ENCODE results near the gene L3MBTL4.

Gene L3MBTL4

DNA sequence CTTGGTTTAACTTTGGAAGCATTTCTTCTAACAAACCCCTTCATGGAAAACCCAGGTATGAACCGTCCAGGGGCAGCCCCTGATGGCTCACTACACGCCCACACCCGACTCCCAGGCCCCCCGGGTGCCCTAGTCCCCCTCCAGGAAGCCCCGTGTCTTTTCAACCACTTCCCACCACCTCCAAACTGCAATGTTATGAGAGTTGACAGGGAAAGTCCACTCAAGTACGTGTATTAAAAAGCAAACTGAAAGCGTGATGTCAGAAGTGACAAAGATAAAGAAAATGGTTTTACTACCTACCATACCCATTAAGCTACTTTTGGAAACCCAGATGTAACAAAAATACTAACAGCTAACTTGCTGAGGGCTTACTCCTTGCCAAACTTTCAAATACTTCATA is 51.5 kb downstream of the L3MBTL4 start:
- no peak for DNase-seq

- DNase-seq: no peak
These were observed 52.1 kb downstream of the L3MBTL4 start for GRCh38 chr18:6362559-6363129.

- no peak for DNase-seq
These were observed 57.0 kb downstream of the L3MBTL4 start for GRCh38 chr18:6357668-6358067.

DNA sequence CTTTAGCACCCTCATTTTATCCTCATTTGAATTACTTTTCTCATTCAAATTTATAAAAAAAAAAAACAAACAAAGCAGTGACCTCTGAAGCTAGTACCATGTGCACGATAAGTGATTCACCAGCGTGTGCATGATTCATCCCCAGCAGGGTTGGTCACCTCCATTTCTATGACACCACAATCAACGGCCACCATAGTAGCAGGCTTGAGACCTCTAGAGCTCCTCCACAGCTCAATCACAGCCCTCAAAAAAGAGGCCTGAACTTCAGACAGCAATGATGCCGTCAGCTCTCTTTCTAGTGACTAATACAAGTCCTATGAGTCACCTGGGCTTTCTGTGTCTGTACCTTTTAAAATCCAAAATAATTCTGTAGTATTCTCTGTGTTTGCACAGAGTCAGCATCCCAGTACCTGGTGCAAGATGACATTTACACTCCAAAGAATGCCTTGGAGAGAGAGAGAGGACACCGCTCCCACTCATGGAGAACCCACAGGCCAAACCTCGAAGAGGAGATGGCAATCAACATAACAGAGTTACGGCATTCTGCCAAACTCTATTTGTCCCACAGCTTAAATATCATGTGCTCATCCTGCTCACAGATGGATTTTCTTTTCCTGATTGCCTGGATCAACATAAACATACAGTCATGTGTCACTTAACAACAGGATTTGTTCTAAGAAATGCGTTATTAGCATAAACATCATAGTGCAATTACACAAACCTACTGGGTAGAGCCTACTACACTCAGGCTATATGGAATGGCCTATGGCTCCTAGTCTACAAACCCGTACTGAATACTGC is 58.7 kb downstream of the L3MBTL4 start:
- DNase-seq: no peak

DNA sequence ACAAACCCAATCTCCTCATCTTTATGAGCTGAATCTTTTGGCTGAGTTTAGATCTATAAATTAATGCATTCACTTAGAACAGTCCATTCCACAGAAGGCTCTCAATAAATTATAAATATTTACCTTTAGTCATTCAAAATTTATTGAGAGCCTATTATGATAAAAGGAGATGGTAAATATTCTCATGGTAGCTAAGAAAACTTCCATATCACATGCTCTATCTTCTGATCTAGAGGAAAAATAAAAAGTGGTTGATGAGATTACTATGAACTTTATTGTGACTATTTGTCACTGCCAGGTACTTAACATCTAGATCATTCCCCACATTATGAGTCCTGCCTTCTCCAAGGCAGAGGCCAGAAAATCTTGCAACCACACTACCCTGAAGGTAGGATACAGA is 62.4 kb downstream of the L3MBTL4 start:
- DNase-seq: no peak

GRCh38 chr18:6342990-6343389 is 71.7 kb downstream of the L3MBTL4 start:
- no peak for DNase-seq

DNA sequence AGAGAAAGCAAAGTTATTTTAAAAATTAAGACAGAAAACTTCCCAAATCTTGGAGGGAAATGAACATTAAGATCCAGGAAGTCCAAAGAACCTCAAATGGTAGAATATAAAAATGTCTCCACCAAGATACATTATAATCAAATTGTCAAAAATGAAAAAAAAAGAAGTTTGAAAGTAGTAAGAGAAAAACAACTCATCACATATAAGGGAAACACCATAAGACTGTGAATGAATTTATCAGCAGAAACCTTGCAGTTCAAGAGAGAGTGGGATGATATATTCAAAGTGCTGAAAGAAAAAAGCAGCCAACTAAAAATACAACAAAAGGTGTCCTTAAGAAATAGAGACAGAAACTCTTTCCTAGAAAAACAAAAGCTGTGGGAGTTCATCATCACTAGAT is 73.0 kb downstream of the L3MBTL4 start:
- DNase-seq: no peak

GRCh38 chr18:6341303-6341702 is 73.4 kb downstream of the L3MBTL4 start:
- no peak for DNase-seq

- no peak for DNase-seq
These were observed 74.6 kb downstream of the L3MBTL4 start for GRCh38 chr18:6340121-6340520.

- DNase-seq: no peak
These were observed 78.5 kb downstream of the L3MBTL4 start for GRCh38 chr18:6336239-6336638.

DNA sequence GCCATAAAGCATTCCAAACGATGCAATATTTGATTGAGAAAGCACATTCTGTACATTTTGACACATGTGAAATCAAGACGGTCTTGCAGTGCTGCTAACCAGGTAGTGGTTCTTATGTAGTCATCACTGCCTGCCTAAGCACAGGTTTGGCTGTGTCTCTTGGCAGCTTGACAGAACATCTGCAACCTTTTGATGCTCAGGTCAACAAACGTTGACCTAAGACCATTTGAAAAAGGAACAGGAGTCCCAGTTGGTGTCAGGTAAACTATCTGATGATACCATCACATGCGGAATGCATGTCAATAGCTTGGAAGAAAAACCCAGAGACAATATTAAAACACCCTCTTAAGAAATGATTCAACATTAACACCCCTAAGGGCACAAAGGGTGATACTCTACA is 80.7 kb downstream of the L3MBTL4 start:
- DNase-seq: no peak

DNA sequence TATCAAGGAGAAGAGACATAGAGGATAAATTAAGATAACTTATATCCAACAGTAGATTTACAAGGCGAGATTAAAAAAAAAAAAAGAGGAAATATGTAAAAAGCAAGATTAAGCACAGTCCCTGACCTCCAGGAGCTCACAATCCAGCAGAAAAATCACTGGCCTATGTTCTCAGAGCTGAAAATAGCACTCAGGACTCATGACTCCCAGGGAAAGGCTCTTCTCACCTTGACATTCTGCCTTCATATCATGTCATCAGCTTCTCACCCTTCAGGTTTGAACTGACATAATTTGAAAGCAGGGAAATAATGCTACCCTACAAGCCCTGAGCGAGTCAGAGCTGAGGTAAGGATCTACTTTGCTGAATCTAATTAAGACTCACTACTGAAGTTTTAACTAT is 82.8 kb downstream of the L3MBTL4 start:
- no peak for DNase-seq

DNA sequence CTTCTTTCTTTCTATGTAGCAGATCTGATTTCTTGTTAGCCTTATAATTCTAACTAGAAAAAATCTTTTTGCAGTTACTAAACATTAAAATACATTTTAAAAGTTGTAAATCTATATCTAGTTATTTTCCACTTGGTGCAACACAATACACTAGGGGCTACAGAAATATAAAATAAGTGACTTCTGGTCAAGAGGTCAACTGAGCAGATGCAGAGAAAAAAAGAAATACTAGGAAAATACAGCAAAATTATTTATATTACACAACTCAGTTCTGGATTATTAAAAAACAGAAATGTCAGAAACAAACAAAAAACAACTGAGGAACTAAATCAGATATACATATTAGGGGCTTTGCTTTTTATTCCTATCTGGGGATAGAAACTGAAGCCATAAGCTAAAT is 83.9 kb downstream of the L3MBTL4 start:
- no peak for DNase-seq

DNA sequence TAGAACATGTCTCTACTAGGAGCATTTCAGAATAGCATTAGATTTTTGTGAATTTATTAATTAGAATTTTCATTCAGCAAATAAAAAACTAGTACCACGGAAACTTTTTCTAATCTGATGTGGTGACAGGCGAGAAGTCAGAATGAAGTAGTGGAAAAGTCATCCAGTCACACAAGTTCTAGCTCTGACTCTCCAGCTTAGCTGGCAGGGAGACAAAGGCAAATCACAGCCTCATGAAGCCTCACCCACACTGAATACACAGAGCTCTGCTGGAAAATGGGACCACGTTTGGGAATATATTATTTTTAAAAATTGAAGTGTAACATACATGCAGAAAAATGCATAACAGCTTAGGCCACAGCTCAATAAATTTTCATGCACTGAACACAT is 86.1 kb downstream of the L3MBTL4 start:
- DNase-seq: no peak

DNA sequence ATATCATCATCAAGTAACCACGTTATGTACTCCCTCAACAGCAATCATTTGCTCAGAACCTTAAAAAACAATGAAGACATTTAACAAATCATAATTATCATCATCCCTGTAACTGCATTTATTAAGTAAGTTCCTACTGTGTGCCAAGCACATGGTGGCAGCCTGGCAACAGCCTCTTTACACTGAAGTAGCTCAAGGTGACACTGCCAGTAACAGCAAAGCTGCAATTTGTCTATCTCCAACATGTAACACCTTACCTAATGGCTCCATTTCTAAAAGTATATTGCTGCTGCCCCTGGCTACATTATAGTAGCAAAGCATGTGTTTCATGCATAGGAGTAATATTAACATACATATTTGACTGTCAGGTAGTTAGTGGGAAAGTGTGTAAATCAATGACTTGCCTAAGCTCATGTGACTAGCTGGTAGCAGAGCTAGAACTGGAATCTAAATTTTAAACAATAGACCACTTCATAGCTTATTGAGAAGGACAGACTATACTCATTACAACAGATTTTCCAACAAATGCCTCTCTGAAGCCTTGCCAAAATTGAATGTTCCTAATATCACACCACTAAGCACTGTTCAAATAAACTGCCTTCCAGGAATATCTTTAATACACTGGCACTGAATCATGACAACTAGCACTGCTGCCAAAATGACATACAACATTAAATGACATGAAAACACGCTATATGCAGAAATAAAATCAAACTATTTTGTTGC is 86.7 kb downstream of the L3MBTL4 start:
- DNase-seq: no peak

GRCh38 chr18:6327485-6327884 is 87.2 kb downstream of the L3MBTL4 start:
- no peak for DNase-seq

DNA sequence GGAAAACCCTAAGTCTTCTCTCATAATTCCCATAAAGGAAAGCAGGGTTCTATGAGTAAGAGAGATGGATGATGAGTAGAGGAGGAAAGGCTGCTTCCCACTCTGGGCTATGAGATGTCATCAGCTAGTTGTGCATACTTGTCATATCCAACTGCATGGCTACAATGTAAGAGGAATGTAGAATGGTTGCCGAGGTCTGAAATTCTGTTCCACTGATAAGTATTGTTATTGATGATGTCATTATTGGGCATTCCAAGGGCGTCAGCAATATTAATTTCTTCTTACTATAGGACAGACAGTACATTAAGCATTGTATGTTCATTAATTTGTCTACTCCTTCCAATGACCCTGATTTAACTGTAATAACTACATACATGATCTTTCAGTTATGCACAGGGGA is 88.1 kb downstream of the L3MBTL4 start:
- no peak for DNase-seq

- DNase-seq: no peak
These were observed 91.3 kb downstream of the L3MBTL4 start for GRCh38 chr18:6323319-6323889.

- no peak for DNase-seq
These were observed 99.0 kb downstream of the L3MBTL4 start for GRCh38 chr18:6315517-6316331.

- no peak for DNase-seq
These were observed 101.3 kb downstream of the L3MBTL4 start for GRCh38 chr18:6313415-6313814.

- no peak for DNase-seq
These were observed 103.1 kb downstream of the L3MBTL4 start for GRCh38 chr18:6311456-6312215.

GRCh38 chr18:6310714-6311113 is 104.0 kb downstream of the L3MBTL4 start:
- no peak for DNase-seq
